ENCODE data around the gene DTX3.
"Not testable (repeated sequence)": the region's sequence is repeated elsewhere in the genome, so short reads cannot be mapped to it uniquely, and the experiment has no call there.

Gene DTX3

GRCh38 chr12:57568838-57569237 lies 35.8 kb upstream of the DTX3 start:
- TF ChIP-seq, protein P1, sequence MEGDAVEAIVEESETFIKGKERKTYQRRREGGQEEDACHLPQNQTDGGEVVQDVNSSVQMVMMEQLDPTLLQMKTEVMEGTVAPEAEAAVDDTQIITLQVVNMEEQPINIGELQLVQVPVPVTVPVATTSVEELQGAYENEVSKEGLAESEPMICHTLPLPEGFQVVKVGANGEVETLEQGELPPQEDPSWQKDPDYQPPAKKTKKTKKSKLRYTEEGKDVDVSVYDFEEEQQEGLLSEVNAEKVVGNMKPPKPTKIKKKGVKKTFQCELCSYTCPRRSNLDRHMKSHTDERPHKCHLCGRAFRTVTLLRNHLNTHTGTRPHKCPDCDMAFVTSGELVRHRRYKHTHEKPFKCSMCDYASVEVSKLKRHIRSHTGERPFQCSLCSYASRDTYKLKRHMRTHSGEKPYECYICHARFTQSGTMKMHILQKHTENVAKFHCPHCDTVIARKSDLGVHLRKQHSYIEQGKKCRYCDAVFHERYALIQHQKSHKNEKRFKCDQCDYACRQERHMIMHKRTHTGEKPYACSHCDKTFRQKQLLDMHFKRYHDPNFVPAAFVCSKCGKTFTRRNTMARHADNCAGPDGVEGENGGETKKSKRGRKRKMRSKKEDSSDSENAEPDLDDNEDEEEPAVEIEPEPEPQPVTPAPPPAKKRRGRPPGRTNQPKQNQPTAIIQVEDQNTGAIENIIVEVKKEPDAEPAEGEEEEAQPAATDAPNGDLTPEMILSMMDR (IDR thresholded peaks at IDR 0.05; ENCODE audit: control insufficient read depth, extremely low read depth, insufficient read depth), result no peak
- H3K4me3 ChIP-seq (ENCODE audit: low read depth, low read length), result no peak overlapping the region
- no peak for DNase-seq (ENCODE audit: low read depth)

DNA sequence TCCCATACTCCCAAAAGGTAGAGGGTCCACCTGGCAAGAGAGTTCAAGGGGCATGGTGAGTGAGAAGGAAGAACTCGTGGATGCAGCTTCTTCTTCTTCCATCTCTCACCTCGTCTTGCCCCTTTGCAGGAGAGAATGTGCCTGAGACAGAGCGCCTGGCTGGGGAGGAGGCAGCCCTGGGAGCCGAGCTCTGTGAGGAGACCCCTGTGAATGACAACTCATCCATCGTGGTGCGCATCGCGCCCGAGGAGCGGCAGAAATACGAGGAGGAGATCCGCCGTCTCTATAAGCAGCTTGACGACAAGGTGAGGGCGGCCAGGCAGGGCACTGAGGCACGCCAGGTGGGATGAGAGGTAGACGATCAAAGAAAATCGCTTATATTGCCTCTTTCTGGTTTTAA lies 34.8 kb upstream of the DTX3 start:
- no peak overlapping the region for H3K4me3 ChIP-seq (ENCODE audit: low read depth, low read length)
- TF ChIP-seq, protein P1 (IDR thresholded peaks at IDR 0.05; ENCODE audit: control insufficient read depth, extremely low read depth, insufficient read depth), result no peak
- DNase-seq (ENCODE audit: low read depth), result no peak

GRCh38 chr12:57570438-57570837 lies 34.2 kb upstream of the DTX3 start:
- not testable (repeated sequence) for H3K4me3 ChIP-seq (ENCODE audit: low read depth, low read length); DNase-seq (ENCODE audit: low read depth)

DNA sequence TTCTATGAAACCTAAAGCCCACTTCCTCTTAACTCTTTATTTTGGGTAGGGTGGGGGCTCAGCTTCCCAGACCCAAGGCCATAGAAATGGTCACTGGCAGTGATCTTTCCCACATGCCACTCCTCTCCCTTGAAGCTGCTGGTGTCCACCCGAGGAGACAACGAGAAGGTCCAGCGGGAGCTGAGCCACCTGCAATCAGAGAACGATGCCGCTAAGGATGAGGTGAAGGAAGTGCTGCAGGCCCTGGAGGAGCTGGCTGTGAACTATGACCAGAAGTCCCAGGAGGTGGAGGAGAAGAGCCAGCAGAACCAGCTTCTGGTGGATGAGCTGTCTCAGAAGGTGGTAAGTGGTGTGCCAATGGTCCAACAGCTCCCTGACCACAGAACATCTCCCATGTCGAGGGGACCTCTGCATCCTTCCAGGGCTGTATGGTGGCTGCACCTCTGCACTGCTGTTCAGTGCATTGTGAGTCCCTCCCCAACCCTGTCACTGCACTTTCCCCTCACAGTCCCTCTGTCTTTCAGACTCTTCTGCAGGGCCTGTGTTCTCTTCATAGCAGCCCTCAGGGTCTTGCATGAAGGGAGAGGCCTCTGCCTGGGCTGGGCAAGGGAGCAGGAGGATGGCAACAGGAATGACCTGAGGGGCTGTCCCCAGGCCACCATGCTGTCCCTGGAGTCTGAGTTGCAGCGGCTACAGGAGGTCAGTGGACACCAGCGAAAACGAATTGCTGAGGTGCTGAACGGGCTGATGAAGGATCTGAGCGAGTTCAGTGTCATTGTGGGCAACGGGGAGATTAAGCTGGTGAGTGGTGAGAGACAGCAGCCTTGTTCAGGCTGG lies 32.5 kb upstream of the DTX3 start:
- H3K4me3 ChIP-seq (ENCODE audit: low read depth, low read length), result no peak overlapping the region
- TF ChIP-seq, protein P1 (IDR thresholded peaks at IDR 0.05; ENCODE audit: control insufficient read depth, extremely low read depth, insufficient read depth), result no peak

GRCh38 chr12:57574795-57575194 lies 29.8 kb upstream of the DTX3 start:
- no peak overlapping the region for H3K4me3 ChIP-seq (ENCODE audit: low read depth, low read length)
- TF ChIP-seq, protein P1 (IDR thresholded peaks at IDR 0.05; ENCODE audit: control insufficient read depth, extremely low read depth, insufficient read depth), result no peak
- no peak for DNase-seq (ENCODE audit: low read depth)

More for the DNA sequence above, 32.5 kb upstream of the DTX3 start:
- no peak for DNase-seq (ENCODE audit: low read depth)

DNA sequence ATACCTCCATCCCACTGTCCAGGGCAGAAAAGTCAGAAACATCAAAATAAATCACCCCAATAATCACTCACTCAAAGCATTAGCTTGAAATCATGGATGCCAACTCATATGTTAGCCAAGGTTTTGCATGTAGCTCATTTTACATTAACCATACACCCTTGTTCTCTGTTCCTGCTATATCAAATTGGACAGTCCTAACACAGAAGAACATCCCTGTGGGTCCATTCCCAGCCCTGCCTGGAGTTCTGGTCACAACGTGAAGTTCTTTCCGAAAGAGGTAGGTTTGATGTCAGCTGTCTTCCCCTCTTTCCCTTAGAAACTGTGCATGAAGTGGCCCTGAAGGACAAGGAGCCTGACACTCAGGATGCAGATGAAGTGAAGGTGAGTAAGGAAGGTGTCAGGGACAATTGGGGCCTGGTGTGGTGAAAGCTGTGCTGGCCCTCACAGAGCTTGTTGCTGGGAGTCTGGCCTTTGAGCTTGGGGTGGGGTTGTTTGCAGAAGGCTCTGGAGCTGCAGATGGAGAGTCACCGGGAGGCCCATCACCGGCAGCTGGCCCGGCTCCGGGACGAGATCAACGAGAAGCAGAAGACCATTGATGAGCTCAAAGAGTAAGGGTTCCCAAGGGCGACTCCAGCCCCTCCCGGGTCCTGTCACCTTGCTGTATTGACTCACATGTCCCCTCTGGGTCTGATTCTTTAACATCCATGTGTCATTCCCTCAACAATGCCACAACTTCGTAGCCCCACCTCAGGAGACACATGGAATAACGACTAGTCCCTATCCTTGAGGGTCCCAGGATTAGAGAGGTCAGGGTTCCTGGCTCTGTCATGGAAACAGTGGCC lies 28.6 kb upstream of the DTX3 start:
- TF ChIP-seq, protein P1 (IDR thresholded peaks at IDR 0.05; ENCODE audit: control insufficient read depth, extremely low read depth, insufficient read depth), result no peak
- H3K4me3 ChIP-seq (ENCODE audit: low read depth, low read length), result no peak overlapping the region
- no peak for DNase-seq (ENCODE audit: low read depth)

DNA sequence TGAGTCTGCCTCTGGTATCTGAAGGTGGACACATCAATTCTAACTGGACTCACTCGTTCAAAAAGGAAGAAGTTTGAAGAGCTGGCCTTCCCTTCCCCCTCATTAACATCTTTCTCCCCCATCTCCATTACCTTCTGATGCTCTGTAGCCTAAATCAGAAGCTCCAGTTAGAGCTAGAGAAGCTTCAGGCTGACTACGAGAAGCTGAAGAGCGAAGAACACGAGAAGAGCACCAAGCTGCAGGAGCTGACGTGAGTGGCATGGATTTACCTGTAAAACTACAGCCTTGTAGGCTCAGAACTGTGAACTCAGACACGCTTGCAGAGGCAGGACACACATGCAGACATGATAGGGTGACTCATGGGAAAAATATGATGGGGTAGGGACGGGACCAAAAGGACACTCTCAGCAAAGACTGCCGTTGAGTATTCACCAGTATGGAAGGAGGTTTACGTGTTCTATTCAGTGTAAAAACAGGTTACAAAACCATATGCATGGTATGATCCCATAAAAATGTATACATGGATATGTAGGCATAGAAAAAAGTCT lies 27.9 kb upstream of the DTX3 start:
- no peak for DNase-seq (ENCODE audit: low read depth)
- no peak overlapping the region for H3K4me3 ChIP-seq (ENCODE audit: low read depth, low read length)
- TF ChIP-seq, protein P1 (IDR thresholded peaks at IDR 0.05; ENCODE audit: control insufficient read depth, extremely low read depth, insufficient read depth), result no peak
